ELR (cell line): ENCODE results near the gene ARL6IP1.
"Not testable (repeated sequence)": the region's sequence is repeated elsewhere in the genome, so short reads cannot be mapped to it uniquely, and the experiment has no call there.

Experiments used
- DNase-seq: peaks from one replicate; pipeline ENCODE4 v3.0.0-alpha.2; 2015; ENCODE audit warnings: low read depth

ARL6IP1 gene

DNA sequence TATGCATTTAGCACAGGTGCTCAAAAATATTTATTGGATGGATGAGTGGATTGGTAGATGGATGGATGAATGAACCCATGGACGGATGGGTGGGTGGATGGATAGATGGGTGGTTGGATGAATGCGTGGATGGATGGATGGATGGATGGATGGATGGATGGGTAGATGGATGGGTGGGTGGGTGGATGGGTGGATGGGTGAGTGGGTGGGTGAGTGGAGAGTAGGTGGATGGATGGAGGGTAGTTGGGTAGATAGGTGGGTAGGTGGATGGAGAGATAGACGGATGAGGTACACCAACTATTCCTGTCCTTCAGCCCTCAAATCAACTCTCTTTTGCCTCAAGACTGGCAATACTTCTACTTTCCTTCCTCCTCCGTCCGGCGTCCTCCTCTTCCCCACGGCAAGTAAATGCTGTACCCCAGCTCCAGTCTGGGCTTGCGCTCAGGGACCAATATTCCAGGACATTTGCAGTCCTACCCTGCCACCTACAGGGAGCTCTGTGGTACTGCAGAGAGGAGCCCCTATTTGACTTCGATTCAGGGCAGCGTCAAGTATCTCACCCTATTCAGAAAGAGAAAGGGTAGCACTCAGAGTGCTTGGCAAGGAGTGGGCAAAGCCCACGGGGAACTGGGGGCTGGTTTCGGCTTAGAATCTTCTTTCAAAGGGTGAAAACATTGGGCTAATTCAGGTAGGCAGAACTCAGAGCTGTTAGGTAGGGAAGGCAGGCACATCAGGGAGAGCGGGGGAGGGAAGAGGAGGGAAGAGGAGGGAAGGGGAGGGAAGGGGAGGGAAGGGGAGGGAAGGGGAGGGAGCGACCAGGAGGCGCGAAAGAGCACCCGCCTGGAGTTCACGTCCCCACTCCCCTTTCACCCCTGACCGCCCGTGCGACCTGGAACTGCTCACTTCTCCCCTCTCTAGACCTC, 41.5 kb downstream of the ARL6IP1 start:
- DNase-seq: not testable (repeated sequence)

DNA sequence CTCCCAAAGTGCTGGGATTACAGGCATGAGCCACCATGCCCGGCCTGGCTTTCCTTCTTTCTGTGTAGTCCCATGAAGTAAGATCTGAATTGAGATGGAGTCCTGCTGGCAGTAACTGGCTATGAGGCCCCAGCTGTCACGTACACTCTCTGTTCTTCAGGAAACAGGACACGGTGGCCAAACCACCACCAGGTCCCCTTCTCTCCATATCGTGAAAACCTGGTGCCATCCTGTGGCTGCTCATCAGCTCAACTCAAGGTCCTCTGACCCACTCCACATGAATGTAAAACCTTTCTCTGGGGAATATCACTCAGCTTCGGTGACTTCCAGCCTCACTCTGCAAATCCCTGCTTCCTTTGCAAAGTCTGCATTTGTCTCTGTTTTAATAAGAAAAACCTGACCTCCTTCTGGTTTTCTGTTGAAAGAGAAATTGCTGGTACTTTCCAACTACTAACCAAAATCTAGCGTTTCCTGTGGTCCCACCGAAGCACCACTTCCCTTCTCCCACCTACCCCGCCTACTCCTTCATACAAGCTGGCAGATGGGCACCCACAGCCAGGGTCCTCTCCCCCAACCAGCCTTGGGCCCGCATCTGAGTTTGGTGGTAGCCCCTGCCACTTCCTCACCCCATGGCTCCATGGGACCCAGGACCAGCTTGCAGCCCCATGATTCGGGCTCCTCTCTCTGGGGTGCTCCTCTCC, 43.2 kb downstream of the ARL6IP1 start:
- not testable (repeated sequence) for DNase-seq

DNA sequence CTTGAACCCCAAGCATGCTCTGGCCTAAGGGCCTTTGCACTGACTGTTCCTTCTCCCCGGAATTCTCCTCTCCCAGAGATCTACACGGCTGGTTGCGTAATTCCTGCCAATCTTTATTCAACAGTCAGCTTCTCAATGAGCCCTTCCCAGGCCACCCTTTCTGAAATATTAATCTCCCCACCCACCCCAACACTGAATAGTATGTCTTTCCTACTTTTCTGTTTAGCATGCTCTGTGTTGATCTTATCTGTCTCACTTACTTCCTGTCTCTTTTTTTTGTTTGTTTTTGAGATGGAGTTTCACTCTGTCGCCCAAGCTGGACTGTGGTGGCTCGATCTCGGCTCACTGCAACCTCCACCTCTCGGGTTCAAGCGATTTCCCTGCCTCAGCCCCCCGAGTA, 44.7 kb downstream of the ARL6IP1 start:
- DNase-seq: not testable (repeated sequence)

DNA sequence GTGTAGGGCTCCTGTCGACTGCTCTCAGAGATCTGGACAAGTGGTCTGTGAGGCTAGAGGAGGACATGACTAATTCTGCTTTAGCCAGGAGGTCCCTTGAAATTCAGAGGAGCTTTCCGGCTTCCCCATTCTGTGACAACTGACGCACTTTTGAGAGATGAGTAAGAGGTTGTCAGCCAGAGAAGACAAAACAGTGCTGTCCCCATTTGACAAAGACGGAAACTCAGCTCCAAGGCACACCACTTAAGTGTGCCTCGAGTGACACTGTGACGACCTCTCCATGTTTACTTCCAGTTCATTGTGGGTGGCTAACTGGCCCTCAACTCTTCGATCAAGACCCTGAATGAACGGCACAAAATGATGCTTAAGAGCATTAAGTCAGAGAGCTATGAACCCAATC, 58.5 kb downstream of the ARL6IP1 start:
- not testable (repeated sequence) for DNase-seq
